Heart right ventricle (tissue), 16 donors: ENCODE measurements around the gene FNBP1. TPM values are rescaled to one million over a fixed set of nuclear protein-coding genes. Genes with fewer than 3 reads are reported as not detected.
"Not testable (repeated sequence)": the region's sequence is repeated elsewhere in the genome, so short reads cannot be mapped to it uniquely, and the experiment has no call there.

Experiments used
- ATAC-seq, 8 donors: fragments of 200-7000 bp; cut with Tn5 transposase; one replicate each; pipeline ENCODE4 v1.9.1; 2020; ENCODE audit warnings: mild to moderate bottlenecking in 8 of 8, moderate library complexity in 8 of 8, moderate number of reproducible peaks in 1 of 8
- DNase-seq, 2 donors: peaks; one replicate each; pipeline ENCODE4 v3.0.0-alpha.2; 2020
- H3K27ac ChIP-seq, 10 donors: fragments of 200-600 bp; sonication (generic) in 2 of 10; one replicate each; pipeline versions ENCODE4 v1.5.0 to v1.8.0; 2020 to 2022; ENCODE audit warnings: mild to moderate bottlenecking in 3 of 10
- H3K27me3 ChIP-seq, 7 donors: fragments of 200-600 bp; one replicate each; pipeline ENCODE4 v1.8.0; 2021 to 2022; ENCODE audit warnings: mild to moderate bottlenecking in 2 of 7
- H3K36me3 ChIP-seq, 9 donors: fragments of 200-600 bp; sonication (generic) in 1 of 9; one replicate each; pipeline versions ENCODE4 v1.5.0 to v1.8.0; 2020 to 2022; ENCODE audit warnings: mild to moderate bottlenecking in 2 of 9
- H3K4me1 ChIP-seq, 9 donors: fragments of 200-600 bp; sonication (generic) in 1 of 9; one replicate each; pipeline versions ENCODE4 v1.5.0 to v1.8.0; 2020 to 2022; ENCODE audit warnings: mild to moderate bottlenecking in 4 of 9
- H3K4me3 ChIP-seq, 10 donors: fragments of 200-600 bp; sonication (generic) in 2 of 10; one replicate each; pipeline versions ENCODE4 v1.5.0 to v1.8.0; 2020 to 2022; ENCODE audit warnings: mild to moderate bottlenecking in 7 of 10, moderate library complexity in 2 of 10
- H3K9me3 ChIP-seq, 11 donors: fragments of 200-600 bp in 10 of 11; sonication (generic) in 2 of 11; one replicate each; pipeline versions ENCODE4 v1.5.0 to v1.8.0; 2013 to 2022; ENCODE audit warnings: mild to moderate bottlenecking in 2 of 11, control low read depth in 1 of 11, moderate library complexity in 1 of 11
- CTCF ChIP-seq, 9 donors: fragments of 200-600 bp; sonication (generic) in 2 of 9; IDR thresholded peaks; one replicate each; pipeline versions ENCODE4 v1.5.0 to v1.8.0; 2021 to 2022; ENCODE audit warnings: antibody characterized with exemption in 9 of 9, mild to moderate bottlenecking in 5 of 9, moderate library complexity in 1 of 9
- WGBS, 2 donors: extraction: QIAGEN DNeasy Blood & Tissue Kit; methylation state at CpG; one replicate each; pipeline ENCODE4 v1.1.7; 2013; ENCODE audit warnings: inconsistent platforms in 1 of 2; 5-methylcytosine and 5-hydroxymethylcytosine counted together
- intact Hi-C, 10 donors: fragments of 100-400 bp; cut with DNase I; formaldehyde crosslinking; loops; one replicate each; pipeline versions ENCODE4 v1.11.1 to v1.14.2; 2022
- polyA plus RNA-seq, 2 donors: library from polyadenylated mRNA; stranded (reverse); fragments of 200-250 nt; gene quantifications; one replicate each; pipeline ENCODE4 v1.2.3, GENCODE V29; 2013
- total RNA-seq, 10 donors: library from RNA; stranded (reverse); fragmentation: NEBNext Ultra II Directional in 3 of 10; extraction: Animal tissue kit (Norgen Biotek cat#: 25700) in 3 of 10; gene quantifications; one replicate each; pipeline versions ENCODE4 v1.2.1 to v1.2.4, GENCODE V29; 2021 to 2023
- donor health status: Arrhythmogenic right ventricular cardiomyopathy.
- donor health status: ischemic (EF 13 %, LVEDD 7.1; RV severe dilation, severe dysfunction).
- donor health status: healthy with polysubstance abuse.
- donor health status: DM: no; HTN: yes; CAD: no.
- donor health status: DM: no; HTN: no; CAD: no.
- donor health status: ischemic (EF 25% LVEDD 6.9; RV normal size, moderate dysfunction).
- donor health status: ischemic (EF 25% LVEDD 5.7; RV mildly dilated, moderate dysfunction).
- donor health status: healthy.
- donor health status: DM: yes; HTN: yes; CAD: no.
- donor health status: Ischemic cardiomyopathy.
- donor health status: ischemic (EF 35%, LVEDD 5.7; RV mildly dilated, moderate dysfunction).
- donor health status: nonischemic (EF 11% LVEDD 7.7; RV severe dilation, severe dysfunction).
- donor health status: DM: yes; HTN: yes; CAD: no.
- donor health status: PGD.
- donor health status: ischemic (EF 29% LVEDD 5.4; RV normal size, mild dysfunction).
- donor health status: nonischemic (EF 23%, LVEDD 6.1; RV moderate dilation, normal function).

Gene FNBP1
- total and polyA plus RNA-seq, 12 donors = 7.4 to 38.4 (median 22.2) TPM

- 99% methylated on average over 3 of the region's 3 CpGs for WGBS, 2 donors
- no peak overlapping the region for H3K27ac ChIP-seq
- H3K27me3 ChIP-seq = no peaks in the 10 kb centered on the region
- H3K4me3 ChIP-seq = no peak overlapping the region
- intact Hi-C loops = no loop called here
- no peak for TF ChIP-seq CTCF (IDR thresholded peaks at IDR 0.05)
- peaks cover 0 to 67% (median 10%) of the 10 kb centered on the region in 9 donors for H3K36me3 ChIP-seq
- DNase-seq (no peak), ATAC-seq (no peak)
- peaks cover 0 to 41% (median 0%) of the 10 kb centered on the region in 9 donors for H3K4me1 ChIP-seq
- H3K9me3 ChIP-seq = no peaks in the 10 kb centered on the region
These were observed 90.7 kb downstream of the FNBP1 start for GRCh38 chr9:129952337-129952736.

- peak overlapping the region in 1 of 10 donors; percentile 7 for H3K27ac ChIP-seq
- H3K9me3 ChIP-seq = no peaks in the 10 kb centered on the region
- DNase-seq (no peak), ATAC-seq (no peak)
- H3K4me3 ChIP-seq = no peak overlapping the region
- H3K4me1 ChIP-seq = peaks cover 0 to 42% (median 10%) of the 10 kb centered on the region in 9 donors
- WGBS, 2 donors = 86 to 88% methylated on average over 5 of the region's 5 CpGs
- H3K27me3 ChIP-seq = no peaks in the 10 kb centered on the region
- no peak for TF ChIP-seq CTCF (IDR thresholded peaks at IDR 0.05)
- intact Hi-C loops = no loop called here
- H3K36me3 ChIP-seq = peaks cover 0 to 45% (median 6%) of the 10 kb centered on the region in 9 donors
These were observed 93.2 kb downstream of the FNBP1 start for GRCh38 chr9:129949821-129950220.

- intact Hi-C loops, H3K9me3 ChIP-seq, H3K27me3 ChIP-seq, H3K4me3 ChIP-seq, H3K27ac ChIP-seq, ATAC-seq, DNase-seq: not testable (repeated sequence)
- Histone ChIP-seq H3K36me3 (peaks cover 0 to 45% (median 6%) of the 10 kb centered on the region in 9 donors), H3K4me1 (peaks cover 0 to 42% (median 10%) of the 10 kb centered on the region in 9 donors)
- WGBS, 2 donors = 79 to 90% methylated on average over 6 to 7 of the region's 7 CpGs
These were observed 94.4 kb downstream of the FNBP1 start for GRCh38 chr9:129948626-129949025.

GRCh38 chr9:129946246-129946995 lies 96.6 kb downstream of the FNBP1 start:
- intact Hi-C loops = no loop called here
- Histone ChIP-seq H3K4me3 (no peak overlapping the region), H3K27me3 (no peaks in the 10 kb centered on the region), H3K9me3 (peaks cover 0 to 13% (median 0%) of the 10 kb centered on the region in 11 donors), H3K36me3 (peaks cover 0 to 35% (median 0%) of the 10 kb centered on the region in 9 donors), H3K27ac (peak overlapping the region in 7 of 10 donors; percentile 22 to 89 (median 62)), H3K4me1 (peaks cover 0 to 43% (median 10%) of the 10 kb centered on the region in 9 donors)
- 79 to 81% methylated on average over 6 of the region's 6 CpGs for WGBS, 2 donors
- ATAC-seq = peak in 1 of 8 donors; percentile 51
- DNase-seq = no peak
- TF ChIP-seq CTCF (IDR thresholded peaks at IDR 0.05) = no peak

GRCh38 chr9:129945314-129945713 lies 97.7 kb downstream of the FNBP1 start:
- TF ChIP-seq CTCF (IDR thresholded peaks at IDR 0.05) = no peak
- Histone ChIP-seq H3K36me3 (peaks cover 0 to 27% (median 0%) of the 10 kb centered on the region in 9 donors), H3K27me3 (no peaks in the 10 kb centered on the region), H3K27ac (peak overlapping the region in 8 of 10 donors; percentile 12 to 89 (median 58)), H3K4me3 (peak overlapping the region in 1 of 10 donors; percentile 6), H3K4me1 (peaks cover 0 to 43% (median 10%) of the 10 kb centered on the region in 9 donors), H3K9me3 (peaks cover 0 to 15% (median 0%) of the 10 kb centered on the region in 11 donors)
- WGBS, 2 donors = 35 to 52% methylated on average over 3 of the region's 3 CpGs
- intact Hi-C loops = no loop called here
- ATAC-seq = peak in 6 of 8 donors; percentile 23 to 58 (median 52)
- no peak for DNase-seq
